Astrocyte of the hippocampus (primary cell): ENCODE data around the gene CYP4F11.
"Not testable (repeated sequence)": the region's sequence is repeated elsewhere in the genome, so short reads cannot be mapped to it uniquely, and the experiment has no call there.

Experiments
- DNase-seq: peaks from one replicate; pipeline ENCODE4 v3.0.0; 2011; ENCODE audit warnings: low read depth, low spot score

The CYP4F11 gene

DNA sequence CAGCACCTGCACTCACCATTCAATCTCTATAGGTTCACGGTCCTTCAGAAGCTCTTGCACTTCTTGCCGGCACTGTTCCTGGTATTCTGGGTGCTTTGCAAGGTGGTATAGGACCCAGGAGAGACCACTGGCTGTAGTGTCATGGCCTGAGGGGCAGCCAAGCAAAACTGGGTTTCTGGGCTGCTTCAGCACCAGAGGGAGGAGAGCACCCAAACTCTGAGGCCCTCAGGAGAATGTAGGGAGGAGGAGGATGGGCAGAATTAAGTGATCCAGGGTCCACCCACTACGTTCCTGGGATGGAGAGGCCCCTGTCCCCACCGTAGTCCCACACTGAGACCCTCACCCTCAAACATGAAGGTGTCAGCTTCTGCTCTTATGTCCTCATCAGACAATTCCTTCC is 12.3 kb downstream of the CYP4F11 start:
- DNase-seq = no peak

DNA sequence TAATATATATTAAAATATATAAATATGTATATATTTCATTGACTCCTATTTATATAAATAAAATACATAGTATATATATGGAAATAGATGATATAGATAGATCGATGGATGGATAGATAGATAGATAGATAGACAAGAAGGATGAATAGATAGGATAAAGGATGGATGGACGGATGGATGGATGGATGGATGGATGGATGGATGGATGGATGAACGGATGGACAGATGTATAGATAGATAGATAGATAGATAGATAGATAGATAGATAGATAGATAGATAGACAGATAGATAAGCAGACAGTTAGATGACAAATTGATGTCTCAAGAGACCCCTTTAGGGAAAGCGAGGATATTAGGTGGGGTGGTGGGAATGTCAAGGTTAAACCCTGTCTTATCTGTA is 15.1 kb downstream of the CYP4F11 start:
- no peak for DNase-seq

DNA sequence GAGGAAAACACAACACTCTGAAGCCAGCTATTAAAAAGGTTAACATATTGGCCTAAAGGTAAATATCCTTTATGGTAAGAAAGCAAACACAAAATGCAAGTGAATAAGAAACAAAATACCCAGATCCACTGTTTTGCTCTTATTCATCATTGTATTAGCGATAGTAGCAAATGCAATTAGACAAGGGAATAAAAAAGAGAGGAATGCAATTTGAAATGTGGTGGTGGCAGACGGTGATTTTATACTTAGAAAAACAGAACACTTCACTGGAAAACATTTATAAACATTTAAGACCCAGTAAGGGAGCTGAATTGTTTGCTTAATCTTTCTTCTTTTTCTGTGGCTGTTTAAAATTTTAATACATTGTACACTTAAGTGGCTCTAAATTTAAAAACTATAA is 19.2 kb downstream of the CYP4F11 start:
- no peak for DNase-seq

DNA sequence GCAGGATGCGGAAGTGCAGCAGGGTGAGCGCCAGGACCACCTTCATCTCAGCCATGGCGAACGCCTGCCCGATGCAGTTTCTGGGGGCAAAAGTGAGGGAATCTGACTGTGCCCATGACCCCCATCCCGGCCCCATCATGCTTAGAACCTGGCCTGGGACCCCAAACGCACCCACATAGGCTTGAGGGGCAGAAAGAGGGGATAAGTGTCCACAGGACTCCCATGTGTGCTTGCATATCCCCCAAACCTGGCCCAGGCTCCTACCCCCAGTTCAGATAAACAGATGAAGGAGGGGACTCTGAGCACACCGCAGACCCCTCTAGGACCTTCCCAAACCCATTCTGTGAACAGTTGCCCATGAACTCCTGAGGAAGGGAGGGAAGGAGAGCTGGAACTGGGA is 20.5 kb downstream of the CYP4F11 start:
- DNase-seq = no peak

DNA sequence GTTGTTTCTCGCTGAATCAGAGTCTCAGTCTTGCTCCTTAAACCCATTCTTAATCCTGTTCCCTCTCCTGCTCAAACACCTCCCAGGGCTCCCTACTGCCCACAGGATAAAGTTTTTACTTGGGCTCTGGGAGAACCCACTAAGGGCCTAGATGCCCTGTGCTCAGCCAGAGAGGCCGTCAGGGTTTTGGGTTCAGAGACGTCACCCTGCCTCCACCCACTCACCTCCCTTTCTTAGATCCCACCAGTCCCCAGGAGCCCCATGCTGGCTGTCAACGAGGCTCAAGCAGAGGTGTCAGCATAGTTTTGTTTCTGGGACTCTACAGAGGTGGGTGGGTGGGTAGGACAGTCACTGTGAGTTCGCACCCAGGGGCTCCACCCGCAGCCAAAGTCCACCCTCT is 20.9 kb downstream of the CYP4F11 start:
- no peak for DNase-seq

DNA sequence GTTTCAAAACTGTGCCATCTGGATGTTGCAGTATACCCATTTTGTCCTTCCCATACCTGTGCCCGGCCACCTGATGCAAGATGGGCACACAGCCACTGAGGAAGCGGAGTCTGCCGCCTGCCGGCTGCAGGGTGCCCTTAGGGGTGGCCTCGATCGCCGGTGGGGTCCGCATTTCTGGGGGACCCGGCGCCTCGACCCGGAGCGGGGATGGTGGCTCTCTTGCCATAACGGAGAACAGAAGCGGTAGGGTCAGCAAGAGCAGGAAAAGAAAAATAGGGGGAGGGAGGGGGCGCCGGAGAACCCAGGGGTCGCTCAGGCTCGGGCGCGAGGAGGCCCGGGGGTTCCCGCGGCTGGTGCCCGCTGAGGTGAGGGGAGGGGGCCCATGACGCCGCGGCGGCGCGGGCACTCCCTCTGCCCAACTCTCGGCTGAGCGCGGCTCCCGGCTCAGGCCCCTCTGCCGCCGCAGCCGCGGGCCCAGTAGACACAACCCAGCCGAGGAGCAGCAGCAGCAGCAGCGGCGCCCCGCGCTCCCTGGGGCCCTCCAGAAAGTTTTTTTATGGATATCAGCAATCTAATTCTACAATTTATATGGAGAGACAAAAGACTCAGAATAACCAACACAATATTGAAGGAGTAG is 22.6 kb downstream of the CYP4F11 start:
- DNase-seq = no peak

DNA sequence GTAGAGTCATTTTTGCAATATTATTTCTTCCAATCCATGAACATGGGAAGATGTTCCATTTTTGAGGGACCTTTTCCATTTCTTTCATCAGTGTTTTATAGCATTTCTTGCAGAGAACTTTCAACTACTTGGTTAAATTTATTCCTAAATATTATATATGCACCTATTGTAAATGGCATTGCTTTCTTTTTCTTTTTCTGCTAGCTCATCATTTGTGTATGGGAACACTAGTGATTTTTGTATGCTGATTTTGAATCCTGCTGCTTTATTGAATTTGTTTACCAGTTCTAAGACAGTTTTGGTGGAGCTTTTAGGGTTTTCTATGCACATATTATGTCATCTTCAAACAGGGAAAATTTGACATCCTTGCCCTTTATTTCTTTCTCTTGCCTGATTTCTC is 29.3 kb downstream of the CYP4F11 start:
- no peak for DNase-seq

DNA sequence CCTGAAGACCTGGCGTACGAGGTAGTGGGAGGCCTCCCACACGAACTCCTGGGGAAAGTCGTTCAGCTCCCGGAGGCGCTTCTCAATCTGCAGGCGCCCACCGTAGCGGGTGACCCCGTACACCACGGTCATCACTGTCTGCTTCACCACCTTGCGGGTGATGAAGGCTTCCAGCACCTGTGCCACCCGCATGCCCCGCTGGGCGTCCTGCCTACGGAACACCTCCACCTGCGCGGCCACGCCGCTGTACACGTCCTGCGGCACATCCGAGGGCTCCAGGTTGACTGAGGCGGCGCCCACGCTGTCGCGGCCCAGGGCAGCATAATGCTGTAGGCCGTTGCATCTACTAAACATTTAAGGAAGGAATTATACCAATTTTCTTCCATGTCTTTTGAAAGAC is 31.4 kb downstream of the CYP4F11 start:
- DNase-seq = not testable (repeated sequence)

DNA sequence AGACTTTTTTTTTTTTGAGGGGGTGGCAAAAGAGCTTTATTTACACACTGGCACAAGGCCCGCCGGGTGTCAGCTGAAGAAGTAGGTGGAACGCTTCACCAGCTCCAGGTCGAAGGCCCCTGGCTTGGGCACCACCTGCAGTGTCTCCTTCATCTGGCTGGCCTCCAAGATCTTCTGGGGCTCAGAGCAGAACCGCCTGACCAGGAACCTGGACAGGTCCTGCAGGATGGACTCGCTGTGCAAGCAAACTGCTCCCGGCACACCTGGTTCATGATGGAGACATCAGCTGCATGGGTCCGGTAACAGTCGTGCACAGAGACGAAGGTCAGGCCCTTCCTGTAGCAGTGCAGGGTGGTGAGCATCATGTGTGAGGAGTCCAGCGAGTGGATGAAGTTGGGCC is 32.1 kb downstream of the CYP4F11 start:
- no peak for DNase-seq

DNA sequence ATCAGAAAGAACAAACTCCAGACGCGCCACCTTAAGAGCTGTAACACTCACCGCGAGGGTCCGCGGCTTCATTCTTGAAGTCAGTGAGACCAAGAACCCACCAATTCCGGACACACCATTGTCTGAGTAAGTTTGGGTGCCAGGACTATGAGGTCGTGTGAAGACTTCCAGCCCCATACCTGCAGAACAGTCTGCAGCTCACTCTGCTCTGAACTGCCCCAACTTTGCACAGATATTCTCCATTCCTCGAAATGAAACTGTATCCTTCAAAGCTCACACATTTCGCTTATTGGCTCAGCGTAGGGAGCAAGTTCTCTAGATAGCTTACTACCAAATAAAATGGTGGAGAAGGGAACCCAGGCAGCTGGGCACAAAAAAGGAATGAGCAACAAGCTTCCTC is 33.8 kb downstream of the CYP4F11 start:
- no peak for DNase-seq

DNA sequence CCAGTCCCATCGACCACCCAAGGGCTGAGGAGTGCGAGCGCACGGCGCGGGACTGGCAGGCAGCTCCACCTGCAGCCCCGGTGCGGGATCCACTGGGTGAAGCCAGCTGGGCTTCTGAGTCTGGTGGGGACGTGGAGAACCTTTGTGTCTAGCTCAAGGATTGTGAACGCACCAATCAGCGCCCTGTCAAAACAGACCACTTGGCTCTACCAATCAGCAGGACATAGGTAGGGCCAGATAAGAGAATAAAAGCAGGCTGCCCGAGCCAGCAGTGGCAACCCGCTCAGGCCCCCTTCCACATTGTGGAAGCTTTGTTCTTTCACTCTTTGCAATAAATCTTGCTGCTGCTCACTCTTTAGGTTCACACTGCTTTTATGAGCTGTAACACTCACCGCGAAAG is 34.3 kb downstream of the CYP4F11 start:
- not testable (repeated sequence) for DNase-seq

DNA sequence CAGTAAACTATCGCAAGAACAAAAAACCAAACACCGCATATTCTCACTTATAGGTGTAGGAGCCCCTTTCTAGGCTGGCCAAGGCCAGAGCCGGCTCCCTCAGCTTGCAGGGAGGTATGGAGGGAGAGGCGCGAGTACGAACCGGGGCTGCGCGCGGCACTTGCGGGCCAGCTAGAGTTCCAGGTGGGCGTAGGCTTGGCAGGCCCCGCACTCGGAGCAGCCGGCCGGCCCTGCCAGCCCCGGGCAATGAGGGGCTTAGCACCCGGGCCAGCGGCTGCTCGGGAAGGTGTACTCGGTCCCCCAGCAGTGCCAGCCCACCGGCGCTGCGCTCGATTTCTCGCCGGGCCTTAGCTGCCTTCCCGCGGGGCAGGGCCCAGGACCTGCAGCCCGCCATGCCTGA is 34.8 kb downstream of the CYP4F11 start:
- DNase-seq = not testable (repeated sequence)

DNA sequence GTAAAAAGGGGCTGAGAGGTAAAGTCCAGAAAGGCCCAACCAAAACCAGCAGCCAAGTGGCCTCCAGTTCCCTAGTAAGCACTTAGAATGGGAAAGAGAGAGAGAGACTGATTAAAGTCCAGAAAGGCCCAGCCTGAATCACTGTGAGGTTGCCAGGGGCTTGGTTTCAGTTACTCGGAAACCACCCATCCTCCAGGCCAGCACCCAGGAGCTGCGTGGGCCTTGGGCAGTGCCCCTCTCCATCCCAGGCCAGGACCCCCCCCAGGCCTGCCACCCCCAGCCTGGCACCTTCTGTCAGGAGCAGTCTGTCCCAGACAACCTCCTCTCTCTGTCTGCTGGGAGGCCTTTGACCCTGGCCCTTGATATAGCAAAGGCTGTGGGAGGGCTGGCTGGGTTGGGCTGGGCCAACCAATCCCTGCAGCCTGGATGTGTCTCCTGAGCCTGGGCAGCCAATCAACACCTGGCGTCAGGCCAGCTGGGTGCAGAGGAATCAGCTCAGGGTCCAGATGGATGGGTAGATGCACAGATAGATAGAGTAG is 36.5 kb downstream of the CYP4F11 start, which contains the start of gene CYP4F2:
CYP4F2 (minus strand) TSS at position 337 of the 539 bp plus-strand sequence. CDS start 463 bp downstream, outside the sequence.
- DNase-seq = no peak

DNA sequence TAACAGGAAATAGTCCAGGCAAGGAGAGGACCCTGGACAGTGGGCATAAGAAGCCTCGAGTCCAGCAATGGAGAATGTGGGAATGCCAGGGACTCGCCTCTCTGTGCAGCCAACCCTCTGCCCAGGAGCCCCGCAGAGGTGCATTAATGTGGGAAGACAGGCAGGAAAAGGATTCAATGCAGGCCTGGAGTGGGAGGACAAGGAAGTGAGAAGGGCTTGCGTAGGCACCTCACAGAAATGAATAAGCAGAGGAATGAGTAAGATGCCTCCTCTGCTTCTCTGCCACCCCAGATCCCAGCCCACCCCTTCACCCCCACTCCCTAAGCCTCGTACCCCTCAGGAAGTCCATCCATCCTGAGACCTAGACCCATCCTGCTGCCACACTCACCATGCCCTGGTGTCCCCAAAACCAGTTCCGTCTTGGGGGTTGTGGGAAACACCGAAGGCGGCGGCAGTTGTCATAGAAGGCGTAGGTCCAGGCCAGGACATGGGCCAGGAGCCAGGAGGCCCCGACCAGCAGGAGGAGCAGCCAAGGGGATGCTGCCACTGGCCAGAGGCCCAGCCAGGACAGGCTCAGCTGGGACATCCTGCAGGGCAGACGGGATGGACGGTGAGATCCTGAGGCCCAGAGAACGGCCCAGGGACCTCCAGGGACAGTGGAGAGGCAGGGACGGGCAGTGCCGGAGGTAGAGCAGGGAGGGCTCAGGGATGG is 37.1 kb downstream of the CYP4F11 start:
- DNase-seq = no peak

DNA sequence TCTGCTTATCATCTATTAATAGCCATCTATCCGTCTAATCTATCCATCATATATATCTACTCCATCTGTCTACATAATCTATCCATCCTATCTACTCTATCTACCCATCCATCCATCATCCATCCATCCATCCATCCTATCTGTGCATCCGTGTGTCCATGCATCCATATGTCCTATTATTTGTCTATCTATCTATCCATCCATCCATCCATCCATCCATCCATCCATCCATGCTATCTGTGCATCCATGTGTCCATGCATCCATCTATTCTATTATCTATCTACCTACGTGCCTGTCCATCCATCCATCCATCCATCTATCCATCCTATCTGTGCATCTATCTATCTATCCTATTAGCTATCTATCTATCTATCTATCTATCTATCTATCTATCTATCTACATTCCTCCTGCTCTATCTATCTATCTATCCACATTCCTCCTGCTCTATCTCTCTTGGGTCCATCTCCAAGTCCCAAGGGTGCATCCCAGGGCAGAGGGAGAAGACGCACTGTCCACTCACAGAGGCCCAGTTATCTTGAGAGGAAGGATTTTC is 38.4 kb downstream of the CYP4F11 start:
- no peak for DNase-seq

DNA sequence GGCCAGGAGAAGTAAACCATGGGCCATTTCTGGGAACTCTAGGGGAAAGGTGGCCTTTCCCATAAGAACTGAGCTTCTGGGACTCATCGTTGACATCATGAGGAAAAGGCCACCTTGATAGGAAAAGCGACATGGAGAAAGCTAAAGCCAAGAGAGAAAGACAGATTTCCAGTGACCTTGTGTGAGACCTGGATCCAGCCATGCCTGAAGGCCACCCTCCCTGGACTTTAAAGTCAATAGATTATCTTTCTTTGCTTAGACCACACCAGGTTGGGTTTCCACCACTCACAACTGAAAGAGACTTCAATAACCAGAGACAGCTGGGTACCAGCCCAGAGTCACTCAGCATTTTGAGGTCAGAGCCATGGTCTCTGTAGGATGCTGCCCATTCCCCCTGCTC is 40.0 kb downstream of the CYP4F11 start:
- DNase-seq = no peak

DNA sequence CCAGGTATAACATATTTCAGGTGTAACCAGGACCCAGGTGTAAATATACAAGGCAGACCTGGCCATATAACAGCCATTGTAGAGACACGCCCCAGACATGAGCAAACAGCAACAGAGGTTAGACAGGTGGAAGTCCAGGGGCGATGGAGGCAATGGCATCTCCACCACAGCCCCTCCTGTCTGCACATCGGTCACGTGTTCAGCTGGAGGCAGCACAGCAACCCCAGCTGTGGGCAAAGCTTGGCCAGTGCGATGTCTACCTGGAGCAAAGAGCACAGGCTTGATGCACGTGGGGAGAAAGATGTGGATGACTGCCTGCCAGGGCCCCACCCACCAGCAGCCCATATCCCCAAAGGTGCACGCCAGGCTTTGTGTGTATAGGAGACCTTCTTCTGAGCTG is 40.9 kb downstream of the CYP4F11 start:
- no peak for DNase-seq

DNA sequence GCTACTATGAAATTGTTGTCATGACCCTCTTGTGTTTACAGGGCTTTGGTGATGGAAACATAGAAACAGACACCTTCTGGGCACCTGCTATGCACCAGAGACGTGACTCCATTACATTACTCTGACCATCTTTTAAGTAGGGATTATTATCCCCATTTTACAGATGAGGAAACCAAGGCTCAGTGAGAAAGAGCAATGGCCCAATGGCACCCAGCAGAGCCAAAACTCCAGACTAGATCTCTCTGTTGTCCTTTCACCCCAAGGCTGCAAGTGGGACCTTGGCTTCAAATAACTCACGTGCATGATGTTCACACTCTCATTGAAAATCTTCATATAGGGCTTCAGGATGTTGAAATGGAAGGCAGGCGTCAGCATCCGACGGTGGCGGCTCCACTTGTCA is 42.3 kb downstream of the CYP4F11 start:
- no peak for DNase-seq

DNA sequence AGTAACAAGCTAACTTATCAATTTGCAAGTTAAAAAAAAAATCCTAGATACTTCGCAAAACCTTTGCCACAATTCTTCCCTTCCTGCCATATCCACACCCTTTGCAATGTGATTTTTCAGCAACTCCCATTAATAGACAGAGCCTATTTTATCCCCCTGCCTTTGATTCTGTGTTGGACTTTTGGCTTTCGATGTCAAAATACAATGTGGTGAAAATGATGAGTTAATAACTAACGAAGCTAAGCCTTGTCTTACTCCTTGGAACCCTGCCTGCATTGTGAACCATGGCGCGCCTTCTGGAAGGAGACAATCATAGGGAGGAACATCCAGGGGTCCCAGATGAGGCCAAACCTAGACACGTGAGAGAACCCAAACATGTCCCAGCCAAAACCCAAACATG is 42.9 kb downstream of the CYP4F11 start:
- no peak for DNase-seq

DNA sequence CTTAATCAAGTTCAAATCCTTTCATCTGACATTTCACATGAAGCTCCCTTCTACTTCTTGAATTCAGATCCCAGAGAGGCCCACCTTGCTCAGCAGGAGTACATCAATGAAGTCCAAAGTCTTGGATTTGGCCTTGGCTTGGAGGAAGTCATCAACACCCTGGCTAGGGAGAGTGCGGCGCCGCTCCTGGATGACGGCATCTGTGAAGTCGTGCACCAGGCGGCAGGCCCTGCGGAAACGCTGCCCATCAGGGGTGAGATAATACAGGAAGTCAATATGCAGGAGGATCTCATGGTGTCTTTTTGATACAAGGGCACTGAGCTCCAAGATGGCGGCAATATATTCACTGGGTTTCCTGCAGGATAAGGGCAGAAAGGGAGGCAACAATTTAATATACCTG is 45.0 kb downstream of the CYP4F11 start:
- not testable (repeated sequence) for DNase-seq

DNA sequence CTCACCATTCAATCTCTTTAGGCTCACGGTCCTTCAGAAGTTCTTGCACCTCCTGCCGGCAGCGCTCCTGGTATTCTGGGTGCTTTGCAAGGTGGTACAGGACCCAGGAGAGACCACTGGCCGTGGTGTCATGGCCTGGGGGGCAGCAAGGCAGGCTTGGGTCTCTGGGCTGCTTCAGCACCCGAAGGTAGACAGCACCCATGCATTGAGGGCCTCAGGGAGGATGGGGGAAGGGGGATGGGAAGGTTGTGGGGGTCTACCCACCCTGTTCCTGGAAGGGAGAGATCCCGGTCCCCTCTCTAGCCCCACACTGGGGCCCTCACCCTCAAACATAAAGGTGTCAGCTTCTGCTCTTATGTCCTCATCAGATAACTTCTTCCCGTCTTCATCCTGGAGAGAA is 48.4 kb downstream of the CYP4F11 start:
- no peak for DNase-seq

DNA sequence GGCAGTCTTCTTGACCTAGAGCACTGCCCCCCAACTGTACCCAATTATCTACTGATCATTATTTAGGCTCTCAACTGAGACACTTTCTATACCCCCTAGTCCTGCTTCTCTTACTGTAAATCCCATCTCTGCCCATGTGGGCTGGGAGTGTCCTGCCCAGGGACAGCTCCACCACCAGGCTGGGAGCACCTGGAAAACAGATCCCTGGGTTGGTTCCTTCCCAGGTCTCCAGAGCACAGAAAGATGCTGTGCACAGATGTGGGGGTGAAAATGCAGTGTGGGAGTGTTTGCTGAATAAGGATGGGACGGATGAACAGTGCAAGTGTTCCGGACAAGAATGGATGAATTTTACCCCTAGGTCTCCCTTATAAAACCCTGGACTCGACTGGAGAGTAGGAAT is 49.2 kb downstream of the CYP4F11 start:
- DNase-seq = no peak

DNA sequence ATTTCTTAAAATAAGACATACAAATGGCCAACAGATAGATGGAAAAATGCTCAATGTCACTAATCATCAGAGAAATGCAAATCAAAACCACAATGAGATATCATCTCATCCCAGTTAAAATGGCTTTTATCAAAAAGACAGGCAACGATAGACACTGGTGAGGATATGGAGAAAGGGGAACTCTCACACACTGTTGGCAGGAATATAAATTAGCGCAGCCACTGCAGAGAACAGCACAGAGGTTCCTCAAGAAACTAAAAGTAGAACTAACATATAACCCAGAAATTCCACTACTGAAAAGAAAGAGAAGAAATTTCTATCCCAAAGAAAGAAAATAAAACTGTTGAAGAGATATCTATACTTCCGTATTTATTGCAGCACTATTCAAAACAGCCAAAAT is 51.0 kb downstream of the CYP4F11 start:
- DNase-seq = not testable (repeated sequence)
